Body of pancreas (tissue), 4 donors: ENCODE results near the gene NEDD4L.

Experiments
- POLR2A ChIP-seq, 3 donors: fragments of 450-650 bp; IDR thresholded peaks; one replicate each; pipeline ENCODE4 v1.6.1; 2016; ENCODE audit warnings: antibody characterized with exemption in 3 of 3, mild to moderate bottlenecking in 2 of 3
- TF ChIP-seq, protein P1 (sequence below), 7 experiments: fragments of 450-650 bp in 4 of 7; fragments of 200-600 bp in 3 of 7; sonication (generic) in 3 of 7; IDR thresholded peaks; one replicate each; pipeline ENCODE4 v1.5.1; 2016 to 2019; ENCODE audit warnings: antibody characterized with exemption in 7 of 7

DNA sequence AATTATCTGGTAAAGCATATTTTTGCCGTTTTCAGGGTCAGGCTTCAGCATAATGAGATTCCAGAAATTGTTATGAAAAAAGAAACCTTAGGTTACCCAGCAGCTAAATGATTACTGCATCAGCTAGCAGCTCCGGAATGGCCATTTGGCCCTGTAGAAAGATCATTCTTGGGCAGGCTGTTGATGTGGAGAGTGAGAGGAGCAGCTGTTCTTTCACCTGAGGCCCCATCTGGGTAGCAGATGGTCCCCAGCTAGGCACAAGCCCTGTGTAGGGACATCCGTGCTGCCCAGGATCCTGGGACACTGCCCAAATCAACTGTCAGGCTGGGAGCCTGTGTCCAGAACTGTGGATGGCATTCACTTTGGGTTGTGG, 61.8 kb downstream of the NEDD4L start:
- TF ChIP-seq, protein P1, sequence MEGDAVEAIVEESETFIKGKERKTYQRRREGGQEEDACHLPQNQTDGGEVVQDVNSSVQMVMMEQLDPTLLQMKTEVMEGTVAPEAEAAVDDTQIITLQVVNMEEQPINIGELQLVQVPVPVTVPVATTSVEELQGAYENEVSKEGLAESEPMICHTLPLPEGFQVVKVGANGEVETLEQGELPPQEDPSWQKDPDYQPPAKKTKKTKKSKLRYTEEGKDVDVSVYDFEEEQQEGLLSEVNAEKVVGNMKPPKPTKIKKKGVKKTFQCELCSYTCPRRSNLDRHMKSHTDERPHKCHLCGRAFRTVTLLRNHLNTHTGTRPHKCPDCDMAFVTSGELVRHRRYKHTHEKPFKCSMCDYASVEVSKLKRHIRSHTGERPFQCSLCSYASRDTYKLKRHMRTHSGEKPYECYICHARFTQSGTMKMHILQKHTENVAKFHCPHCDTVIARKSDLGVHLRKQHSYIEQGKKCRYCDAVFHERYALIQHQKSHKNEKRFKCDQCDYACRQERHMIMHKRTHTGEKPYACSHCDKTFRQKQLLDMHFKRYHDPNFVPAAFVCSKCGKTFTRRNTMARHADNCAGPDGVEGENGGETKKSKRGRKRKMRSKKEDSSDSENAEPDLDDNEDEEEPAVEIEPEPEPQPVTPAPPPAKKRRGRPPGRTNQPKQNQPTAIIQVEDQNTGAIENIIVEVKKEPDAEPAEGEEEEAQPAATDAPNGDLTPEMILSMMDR (IDR thresholded peaks at IDR 0.05), result no peak
- no peak for TF ChIP-seq POLR2A (IDR thresholded peaks at IDR 0.05)
